ENCODE measurements around the gene REX1BD.

Gene REX1BD

GRCh38 chr19:18603958-18604819, 15.6 kb downstream of the REX1BD start:
- no peak for DNase-seq

DNA sequence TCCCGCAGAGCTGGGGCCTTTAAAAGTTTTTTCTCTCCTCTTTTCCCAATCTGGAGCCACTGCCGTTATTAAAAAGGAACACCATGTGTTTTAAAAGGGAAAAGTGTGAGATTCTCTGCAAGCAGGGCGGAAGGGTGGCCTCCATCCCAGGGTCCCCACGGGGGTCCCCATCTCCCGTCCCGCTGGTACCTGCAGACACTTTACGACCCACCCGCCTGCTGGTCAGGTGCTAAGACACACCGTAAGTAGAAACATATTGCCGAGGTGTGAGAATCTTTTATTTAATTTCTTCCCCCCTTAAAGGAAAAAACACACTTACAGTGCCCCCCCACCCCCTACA, 16.2 kb downstream of the REX1BD start:
- DNase-seq = no peak

GRCh38 chr19:18605196-18605545, 16.6 kb downstream of the REX1BD start:
- no peak for DNase-seq

- DNase-seq = no peak
These were observed 17.1 kb downstream of the REX1BD start for GRCh38 chr19:18605546-18606280.

GRCh38 chr19:18606281-18607225, 18.0 kb downstream of the REX1BD start, which contains the start of gene CRLF1:
Gene CRLF1, minus strand, starts transcription at chr19:18606799. Its CDS starts 143 bp downstream, at chr19:18606656.
- no peak for DNase-seq

DNA sequence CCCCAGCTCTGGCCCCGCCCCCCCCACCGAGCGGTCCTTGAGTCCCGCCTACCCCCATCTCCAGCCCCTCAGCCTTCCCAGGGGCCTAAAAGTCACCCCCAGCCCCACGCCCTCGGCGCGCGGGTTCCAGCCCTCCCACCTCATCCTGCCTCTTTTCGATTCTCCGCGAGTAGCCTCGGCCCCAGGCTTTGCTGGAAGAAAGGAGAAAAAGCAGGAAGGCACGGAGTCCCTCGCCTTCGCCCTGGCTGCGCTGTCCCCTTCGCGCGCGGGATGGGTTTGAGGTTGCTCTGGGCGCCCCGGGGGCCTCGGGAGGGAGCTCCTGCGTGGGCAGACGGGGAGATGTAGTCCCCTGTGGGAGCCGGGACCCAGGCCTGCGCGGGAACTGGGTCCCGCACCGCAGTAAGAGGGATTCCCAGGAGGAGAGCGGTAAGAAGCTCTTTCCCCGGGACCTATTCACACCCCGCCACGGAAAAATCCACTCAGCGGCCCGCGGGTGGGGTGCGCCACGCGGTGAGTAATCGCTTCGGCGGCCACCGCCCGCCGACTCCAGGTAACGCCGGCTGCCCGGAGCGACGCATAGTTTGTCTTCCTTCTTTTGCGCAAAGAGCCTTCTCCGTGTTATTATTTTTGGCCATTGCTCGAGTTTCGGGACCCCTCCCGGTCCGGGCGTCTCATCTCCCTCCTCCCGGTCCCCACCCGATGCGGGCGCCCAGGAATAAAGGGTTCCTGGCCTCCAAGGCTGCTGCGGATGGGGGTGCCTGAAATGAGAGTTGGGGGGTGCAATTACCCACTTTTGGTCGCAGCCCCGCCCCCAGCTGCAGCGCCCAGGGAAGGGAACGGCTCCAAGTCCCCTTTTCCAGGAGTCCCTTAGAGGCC, 18.9 kb downstream of the REX1BD start:
- no peak for DNase-seq

GRCh38 chr19:18608102-18608804, 19.7 kb downstream of the REX1BD start:
- DNase-seq = no peak

DNA sequence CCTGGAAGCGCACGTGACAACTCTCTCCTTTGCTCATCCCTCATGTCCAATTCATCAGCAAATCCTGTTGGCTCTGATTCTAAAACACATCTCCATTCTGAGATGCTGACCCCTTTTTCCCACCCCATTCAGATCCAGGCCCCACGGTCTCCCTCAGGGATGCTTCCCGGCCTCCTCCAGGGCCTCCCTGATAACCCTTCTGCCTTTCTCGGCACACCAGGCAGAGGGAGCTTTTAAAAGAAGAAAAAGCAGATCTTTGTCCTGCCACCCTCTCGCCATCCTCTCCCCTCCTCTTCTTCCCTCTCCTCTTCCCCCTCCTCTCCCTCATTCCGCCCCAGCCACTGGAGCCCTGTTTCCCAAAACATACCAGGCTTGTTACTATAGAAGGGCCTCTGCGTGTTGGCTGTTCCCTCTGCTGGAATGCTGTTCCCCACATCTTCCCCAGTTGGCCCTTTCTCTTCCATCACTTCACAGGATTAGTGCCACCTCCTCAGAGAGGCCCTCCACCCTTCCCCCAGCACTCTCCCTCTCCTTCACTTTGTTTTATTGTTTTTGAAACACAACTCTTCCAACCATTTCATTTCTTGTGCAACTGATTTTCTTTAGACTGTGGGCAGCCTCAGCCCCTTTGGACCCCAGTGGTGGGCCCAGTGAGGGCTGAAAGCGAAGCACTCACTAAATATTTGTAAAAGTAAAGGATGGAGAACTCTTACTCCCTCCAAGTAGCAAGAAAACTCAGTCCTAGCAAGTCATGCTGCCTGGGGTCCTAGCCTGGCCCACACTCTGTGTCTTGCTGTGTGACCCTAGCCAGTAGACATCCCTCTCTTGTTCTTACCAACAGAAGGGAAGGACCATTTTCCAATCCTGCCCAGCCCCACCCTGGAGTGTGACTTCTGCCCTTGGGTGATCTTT, 20.5 kb downstream of the REX1BD start:
- no peak for DNase-seq

DNA sequence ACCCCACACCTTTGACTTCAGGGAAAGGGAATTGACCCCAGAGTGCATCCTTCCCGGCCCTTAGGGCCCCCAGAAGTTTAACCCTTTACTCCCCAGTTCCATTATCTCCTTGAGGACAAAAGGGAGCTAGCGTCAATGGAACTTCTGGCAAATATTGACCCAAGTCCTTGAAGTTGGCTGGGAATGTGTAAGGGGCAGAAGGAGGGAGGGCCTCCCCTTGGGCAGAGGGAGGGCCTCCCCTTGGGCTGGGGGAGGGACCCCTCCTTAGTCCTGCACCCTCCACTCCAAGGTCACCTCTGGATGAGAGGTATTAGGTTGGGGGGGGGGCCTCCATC, 21.1 kb downstream of the REX1BD start:
- DNase-seq = no peak

DNA sequence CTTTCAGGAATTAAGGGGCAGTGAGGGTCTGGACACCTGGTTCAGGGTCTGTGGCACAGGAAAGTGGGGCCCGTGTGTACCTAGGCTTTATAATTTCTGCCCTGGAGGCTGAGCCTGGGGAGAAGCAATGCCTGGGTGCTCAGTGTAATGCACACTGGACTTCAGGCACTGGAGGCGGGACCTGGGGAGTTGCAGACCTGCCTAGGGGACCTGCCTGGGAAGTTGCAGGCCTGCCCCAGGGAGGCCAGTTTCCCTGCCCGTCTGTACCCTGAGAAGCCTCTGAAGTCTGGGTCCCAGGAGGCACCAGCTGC, 21.6 kb downstream of the REX1BD start:
- DNase-seq = no peak

GRCh38 chr19:18610556-18611326, 22.1 kb downstream of the REX1BD start:
- DNase-seq = no peak

DNA sequence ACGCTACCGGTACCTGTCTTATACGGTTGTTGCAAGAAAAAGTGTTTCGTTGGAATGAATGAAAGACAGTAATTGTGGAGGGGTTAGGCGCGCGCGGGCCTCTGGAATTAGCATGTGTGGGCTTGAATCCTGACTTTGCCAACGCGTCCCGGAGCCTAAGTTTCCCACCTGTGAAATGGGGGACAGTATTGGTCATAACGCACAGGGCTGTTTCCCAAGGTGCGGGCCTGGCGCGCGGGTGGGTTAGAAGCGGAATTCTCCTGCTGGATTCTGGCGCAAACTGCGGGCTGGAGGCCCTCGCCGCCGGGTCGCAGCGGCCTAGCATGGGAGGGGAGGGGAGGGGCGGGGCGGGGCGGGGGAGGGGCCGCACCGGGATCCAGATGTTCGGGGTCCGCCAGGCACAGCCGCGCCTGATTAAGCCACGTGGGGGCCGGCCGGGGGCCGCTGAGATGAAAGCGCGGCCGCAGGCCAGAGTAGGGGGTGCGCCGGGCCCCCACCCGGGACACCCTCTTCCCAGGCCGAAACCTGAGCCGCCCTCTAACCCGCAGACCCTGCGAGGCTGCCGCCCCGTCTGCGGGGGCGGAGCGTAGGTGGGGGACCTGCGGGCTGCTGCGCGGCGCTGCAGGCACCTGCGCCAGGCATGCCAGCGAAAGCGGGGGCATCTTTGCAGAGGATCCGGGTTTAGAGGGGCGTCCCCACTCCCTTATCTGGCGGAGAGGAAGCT, 22.9 kb downstream of the REX1BD start:
- no peak for DNase-seq

DNA sequence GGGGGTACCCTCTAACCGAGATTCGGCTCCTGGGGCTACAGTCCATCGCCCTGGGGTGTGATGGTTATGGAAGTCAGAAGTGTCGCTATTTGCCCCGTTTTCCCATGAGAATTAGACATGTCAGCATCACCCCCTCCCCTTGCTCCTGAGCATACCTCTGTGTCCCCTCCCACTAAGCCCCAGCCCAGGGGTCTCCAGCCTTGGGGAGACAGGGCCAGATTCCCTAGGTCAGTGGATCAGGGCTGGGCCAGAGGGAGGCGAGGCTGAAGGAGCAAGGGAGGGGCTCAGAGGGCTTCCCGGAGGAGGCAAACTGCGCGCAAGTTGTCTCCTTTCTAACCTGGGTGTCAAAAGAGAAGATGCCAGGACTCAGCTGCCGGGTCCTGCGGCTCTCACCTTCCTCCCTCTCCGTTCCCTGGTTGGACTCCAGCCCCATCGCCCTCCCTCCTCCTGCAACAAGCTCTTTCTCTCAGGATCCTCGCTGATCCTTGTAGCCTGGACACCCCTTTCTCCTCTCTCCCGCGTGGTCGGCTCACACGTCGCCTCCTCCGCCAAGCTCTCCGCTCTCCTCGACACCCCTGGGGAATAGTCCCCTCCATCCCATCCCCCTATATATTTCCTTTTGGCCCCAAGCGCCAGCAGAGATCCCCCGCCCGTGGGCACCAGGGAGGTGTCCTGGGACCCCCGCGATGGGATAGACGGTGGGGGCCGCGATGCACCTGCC, 23.6 kb downstream of the REX1BD start:
- DNase-seq = no peak

DNA sequence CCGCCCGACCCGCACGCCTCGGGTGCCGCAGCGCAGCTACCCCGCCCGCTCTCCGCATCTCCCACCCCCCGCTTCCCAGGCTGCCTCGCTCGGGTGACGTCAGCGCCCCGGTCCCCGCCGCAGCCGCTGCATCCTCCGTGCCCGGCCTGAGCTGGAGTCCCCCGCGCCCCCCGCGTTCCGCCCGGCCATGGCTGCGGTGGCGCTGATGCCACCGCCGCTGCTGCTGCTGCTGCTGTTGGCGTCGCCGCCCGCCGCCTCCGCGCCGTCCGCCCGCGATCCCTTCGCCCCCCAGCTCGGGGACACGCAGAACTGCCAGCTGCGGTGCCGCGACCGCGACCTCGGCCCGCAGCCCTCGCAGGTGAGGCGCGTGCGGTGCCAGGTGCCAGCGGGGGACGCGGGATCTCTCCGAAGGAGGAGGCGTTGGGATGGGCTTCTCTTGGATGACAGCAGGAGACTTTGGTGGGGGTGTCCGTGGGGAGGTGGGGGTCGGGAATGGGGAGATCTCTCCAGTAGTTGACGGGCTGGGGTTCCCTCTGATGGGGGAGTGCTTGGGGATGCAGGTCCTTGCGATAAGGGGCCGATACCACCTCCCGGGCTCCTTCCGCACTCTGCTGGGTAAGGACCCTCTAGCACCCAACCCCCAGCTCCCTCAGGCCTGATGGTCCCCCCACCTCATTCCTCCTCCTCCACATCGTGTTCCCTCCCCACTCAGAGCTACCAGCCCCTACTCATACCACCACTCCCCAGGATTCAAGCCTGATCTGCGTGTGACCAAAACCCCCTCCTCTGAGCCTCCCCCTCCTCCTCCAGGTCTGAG, 24.4 kb downstream of the REX1BD start, which contains the start of gene TMEM59L:
TSS of gene TMEM59L (plus strand) at position 99 of the 817 bp plus-strand sequence. CDS start at position 188, 89 bp downstream.
- no peak for DNase-seq

- no peak for DNase-seq
These were observed 25.1 kb downstream of the REX1BD start for GRCh38 chr19:18613589-18614234.

DNA sequence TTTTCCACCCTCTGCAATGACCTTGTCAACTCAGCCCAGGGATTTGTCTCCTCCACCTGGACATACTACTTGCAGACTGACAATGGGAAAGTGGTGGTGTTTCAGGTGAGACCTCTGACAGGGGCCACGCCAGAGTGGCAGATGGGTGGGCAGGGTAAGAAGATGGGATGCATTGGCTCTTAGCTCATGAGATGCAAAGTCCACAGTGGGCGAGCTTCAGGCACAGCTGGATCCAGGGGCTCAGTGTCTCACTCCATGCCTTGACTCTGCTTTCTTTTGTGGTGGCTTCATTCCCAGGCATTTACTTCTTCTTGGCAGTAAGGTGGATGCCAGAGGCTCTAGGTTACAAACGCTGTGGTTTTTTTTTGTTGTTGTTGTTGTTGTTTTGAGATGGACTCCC, 27.4 kb downstream of the REX1BD start:
- no peak for DNase-seq

GRCh38 chr19:18617562-18617961, 29.0 kb downstream of the REX1BD start:
- no peak for DNase-seq
